GM12865 (cell line): ENCODE measurements around the gene CDC16.

Source experiments
- DNase-seq: peaks from one replicate; pipeline ENCODE4 v3.0.0; 2010; ENCODE audit warnings: low read depth
- H3K4me3 ChIP-seq: 2 replicates; pipeline ENCODE4 v1.5.1; 2011; ENCODE audit warnings: mild to moderate bottlenecking, low read depth, low read length, control low read depth
- CTCF ChIP-seq: IDR thresholded peaks from 2 replicates; pipeline ENCODE4 v1.5.1; 2011; ENCODE audit warnings: low read length, control low read depth, low read depth, inconsistent platforms; ENCODE audit not compliant: insufficient read depth; ENCODE audit errors: missing control alignments

The CDC16 gene

GRCh38 chr13:114296448-114296847 is 61.8 kb downstream of the CDC16 start:
- no peak overlapping the region for H3K4me3 ChIP-seq
- no peak for TF ChIP-seq CTCF
- no peak for DNase-seq

GRCh38 chr13:114296902-114297301 is 62.2 kb downstream of the CDC16 start:
- no peak for TF ChIP-seq CTCF
- no peak overlapping the region for H3K4me3 ChIP-seq
- DNase-seq: peak; percentile 64

GRCh38 chr13:114298866-114299265 is 64.2 kb downstream of the CDC16 start:
- no peak for DNase-seq
- no peak overlapping the region for H3K4me3 ChIP-seq
- TF ChIP-seq CTCF: no peak

DNA sequence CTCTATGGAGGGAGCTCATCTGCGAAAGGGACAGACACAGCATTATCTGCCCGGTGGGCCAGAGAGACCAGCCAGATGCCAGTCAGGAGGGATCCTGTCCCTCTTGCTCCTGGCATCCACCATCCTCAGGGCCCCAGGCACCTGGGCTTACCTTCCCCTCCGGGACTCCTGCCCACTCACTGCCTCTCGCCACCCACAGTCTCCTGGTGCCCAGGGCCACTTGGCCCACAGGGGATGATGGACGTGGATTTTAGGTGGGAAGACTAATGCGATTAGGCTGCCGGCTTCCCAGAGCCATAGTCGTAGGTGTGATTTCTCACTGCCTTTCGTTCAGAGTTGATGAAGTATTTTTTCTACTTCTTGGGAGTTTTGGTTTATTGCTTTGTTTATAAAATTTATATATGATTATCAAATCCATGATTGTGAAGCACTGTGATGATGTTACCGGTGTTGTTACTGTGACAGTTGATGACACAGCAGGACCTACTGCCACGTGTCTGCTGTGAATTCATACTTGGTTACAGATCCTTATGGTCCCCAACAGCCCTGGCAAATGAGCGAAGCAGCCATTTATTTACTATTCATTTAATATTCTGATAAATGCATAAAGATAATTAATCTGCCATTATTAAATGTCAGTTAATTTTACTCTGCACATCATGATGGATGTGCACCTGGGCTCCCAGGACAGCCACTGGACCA is 65.1 kb downstream of the CDC16 start:
- no peak for TF ChIP-seq CTCF

DNA sequence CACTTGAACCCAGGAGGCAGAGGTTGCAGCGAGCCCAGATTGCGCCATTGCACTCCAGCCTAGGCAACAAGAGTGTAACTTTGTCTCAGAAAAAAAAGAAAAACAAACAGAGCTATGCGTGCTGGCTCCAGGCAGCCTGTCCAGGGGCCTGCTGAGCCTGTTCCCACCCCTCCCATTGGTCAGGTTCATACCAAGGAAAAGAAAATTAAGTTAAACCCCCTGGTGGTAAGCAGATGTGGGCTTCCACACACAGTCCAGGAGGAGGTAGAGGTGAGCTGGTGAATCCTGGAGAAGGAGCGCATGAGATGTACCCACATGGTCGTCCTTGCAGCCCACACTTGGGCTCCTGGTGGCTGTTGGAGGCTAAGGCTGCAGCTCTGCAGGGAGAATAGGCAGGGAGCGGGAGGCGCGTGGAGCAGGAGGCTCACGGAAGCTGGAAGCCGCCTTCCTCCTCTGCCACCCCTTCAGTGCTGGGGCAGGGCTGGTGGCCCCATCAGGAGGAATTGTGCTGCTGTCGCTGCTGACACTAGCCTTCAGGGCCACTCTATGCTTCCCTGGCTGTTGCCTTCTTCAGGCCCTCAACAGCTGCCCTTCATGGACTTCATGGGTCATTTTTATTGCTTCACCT is 69.1 kb downstream of the CDC16 start:
- H3K4me3 ChIP-seq: no peak overlapping the region
- no peak for DNase-seq
- TF ChIP-seq CTCF: no peak

More for the DNA sequence above, 65.1 kb downstream of the CDC16 start:
- no peak overlapping the region for H3K4me3 ChIP-seq
- no peak for DNase-seq

- H3K4me3 ChIP-seq: no peak overlapping the region
- no peak for DNase-seq
- no peak for TF ChIP-seq CTCF
These were observed 69.8 kb downstream of the CDC16 start for GRCh38 chr13:114304346-114305034.
